Frontal cortex (tissue), 4 donors: Measurements from ENCODE around the gene GRB2. TPM values are rescaled to one million over a fixed set of nuclear protein-coding genes. Genes with fewer than 3 reads are reported as not detected.
"Not testable (repeated sequence)": the region's sequence is repeated elsewhere in the genome, so short reads cannot be mapped to it uniquely, and the experiment has no call there.

Experiments used
- DNase-seq, 2 donors: peaks; one replicate each; pipeline ENCODE4 v3.0.0; 2012; ENCODE audit warnings: low spot score in 2 of 2
- FAIRE-seq: peaks from 2 replicates; lab custom pipeline; 2012; peaks lifted over from hg19 to GRCh38; lab: Jason Lieb, UNC
- total RNA-seq: library from RNA; depleted of rRNA; stranded (reverse); fragments of >200 nt; gene quantifications from one replicate; pipeline ENCODE4 v1.2.3, GENCODE V29; 2014
- donor health status: control.
- donor health status: control.
- donor health status: control.

Gene GRB2
- total RNA-seq, 1 donor from 2014 or later, result 159 TPM

GRCh38 chr17:75361996-75362395 lies 43.5 kb downstream of the GRB2 start:
- DNase-seq (no peak), FAIRE-seq (no peak)

DNA sequence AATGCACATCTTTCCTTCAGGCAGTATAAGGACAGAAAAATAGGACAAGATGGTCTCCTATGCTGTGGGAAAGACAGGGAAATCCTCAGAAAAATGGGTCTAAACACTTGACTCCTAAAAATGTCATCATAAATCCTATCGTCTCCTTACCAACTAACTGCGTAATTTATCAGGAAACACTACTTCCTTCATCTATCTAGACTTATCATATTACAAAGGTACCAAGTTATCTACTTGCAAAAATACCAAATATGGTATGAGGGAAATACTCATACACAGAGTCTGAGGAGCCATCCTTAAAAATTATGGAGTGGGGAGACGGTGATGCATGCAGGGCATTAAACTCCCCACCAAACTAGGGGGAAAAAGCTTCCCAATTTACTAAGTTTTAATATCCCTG lies 44.1 kb downstream of the GRB2 start:
- no peak for FAIRE-seq

GRCh38 chr17:75356260-75356937 lies 49.1 kb downstream of the GRB2 start:
- FAIRE-seq (no peak), DNase-seq (no peak)

More for the DNA sequence above, 44.1 kb downstream of the GRB2 start:
- DNase-seq, result no peak

GRCh38 chr17:75353176-75353575 lies 52.3 kb downstream of the GRB2 start:
- no peak for FAIRE-seq
- DNase-seq, result no peak

DNA sequence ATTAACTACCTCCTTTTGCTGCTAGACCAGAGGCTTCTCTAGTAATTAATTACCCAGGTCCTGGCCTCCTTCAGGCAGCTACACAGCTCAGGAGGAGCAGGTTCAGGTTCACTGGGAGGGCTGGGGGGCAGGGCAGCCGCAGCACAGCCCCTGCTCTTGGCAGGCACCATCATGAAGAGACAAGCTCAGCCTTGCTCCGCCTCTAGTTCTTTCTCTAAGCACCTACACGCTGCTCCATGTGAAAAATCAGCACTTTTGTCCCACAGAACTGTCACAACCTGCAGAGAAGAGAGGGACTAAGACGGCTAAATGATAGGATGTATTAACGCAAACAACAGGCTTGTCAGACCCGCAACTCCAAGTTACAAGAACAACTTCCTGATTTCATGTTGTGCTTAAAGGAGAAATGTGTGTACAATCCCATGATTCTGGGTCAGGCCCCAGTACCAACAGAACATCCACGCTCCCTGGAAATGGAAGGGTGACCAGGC lies 53.4 kb downstream of the GRB2 start:
- no peak for FAIRE-seq
- DNase-seq, result no peak

DNA sequence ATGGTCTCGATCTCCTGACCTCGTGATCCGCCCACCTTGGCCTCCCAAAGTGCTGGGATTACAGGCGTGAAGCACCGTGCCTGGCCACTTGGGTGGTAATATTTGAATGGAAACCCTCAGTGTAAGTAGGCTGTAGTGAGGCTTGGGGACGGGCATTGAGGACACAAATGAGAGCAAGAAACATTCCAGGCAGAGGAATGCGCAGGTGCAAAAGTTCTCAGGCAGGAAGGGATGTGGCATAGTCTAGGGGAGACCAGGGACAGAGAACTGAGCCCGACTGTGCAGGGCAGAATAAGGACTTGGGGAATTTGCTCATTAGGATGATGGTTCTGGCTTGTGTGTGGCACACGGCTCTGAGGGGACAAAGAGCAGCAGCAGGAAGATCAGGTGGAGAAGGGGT lies 54.8 kb downstream of the GRB2 start:
- DNase-seq (no peak), FAIRE-seq (no peak)

- DNase-seq (no peak), FAIRE-seq (no peak)
Observed at GRCh38 chr17:75350029-75350428, 55.4 kb downstream of the GRB2 start.

- DNase-seq, result no peak
- no peak for FAIRE-seq
Observed at GRCh38 chr17:75349589-75349988, 55.9 kb downstream of the GRB2 start.

- FAIRE-seq (no peak), DNase-seq (no peak)
Observed at GRCh38 chr17:75348386-75349012, 57.0 kb downstream of the GRB2 start.

DNA sequence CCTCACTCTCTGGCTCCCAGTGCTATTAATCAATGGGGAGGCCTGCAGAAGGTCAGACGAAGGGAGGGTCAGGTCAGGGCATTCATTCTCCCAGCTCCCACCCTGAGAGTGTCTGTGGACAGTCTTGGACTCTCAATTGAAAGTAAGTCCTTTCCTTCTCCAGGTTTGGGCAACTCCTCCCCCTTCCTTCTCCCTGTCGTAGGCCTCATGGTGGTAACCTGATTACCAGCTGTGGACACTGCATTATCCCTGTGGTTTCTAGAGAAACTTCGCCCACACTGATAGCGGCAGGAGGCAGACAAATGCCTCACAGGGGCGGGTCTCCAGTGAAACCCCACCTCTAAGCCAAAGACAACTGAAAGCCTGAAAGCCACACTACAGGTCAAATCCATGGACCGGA lies 58.6 kb downstream of the GRB2 start:
- DNase-seq (no peak), FAIRE-seq (no peak)

DNA sequence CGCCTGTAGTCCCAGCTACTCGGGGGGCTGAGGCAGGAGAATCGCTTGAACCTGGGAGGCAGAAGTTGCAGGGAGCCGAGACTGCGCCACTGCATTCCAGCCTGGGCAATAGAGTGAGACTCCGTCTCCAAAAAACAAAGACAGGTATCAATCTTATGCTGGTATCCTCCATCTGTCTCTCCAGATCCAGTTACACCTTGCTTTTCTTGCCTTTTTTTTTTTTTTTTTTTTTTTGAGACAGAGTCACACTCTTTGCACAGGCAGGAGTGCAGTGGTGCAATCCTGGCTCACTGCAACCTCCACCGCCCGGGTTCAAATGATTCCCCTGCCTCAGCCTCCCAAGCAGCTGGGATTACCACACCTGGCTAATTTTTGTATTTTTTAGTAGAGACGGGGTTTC lies 59.1 kb downstream of the GRB2 start:
- FAIRE-seq, DNase-seq: not testable (repeated sequence)

DNA sequence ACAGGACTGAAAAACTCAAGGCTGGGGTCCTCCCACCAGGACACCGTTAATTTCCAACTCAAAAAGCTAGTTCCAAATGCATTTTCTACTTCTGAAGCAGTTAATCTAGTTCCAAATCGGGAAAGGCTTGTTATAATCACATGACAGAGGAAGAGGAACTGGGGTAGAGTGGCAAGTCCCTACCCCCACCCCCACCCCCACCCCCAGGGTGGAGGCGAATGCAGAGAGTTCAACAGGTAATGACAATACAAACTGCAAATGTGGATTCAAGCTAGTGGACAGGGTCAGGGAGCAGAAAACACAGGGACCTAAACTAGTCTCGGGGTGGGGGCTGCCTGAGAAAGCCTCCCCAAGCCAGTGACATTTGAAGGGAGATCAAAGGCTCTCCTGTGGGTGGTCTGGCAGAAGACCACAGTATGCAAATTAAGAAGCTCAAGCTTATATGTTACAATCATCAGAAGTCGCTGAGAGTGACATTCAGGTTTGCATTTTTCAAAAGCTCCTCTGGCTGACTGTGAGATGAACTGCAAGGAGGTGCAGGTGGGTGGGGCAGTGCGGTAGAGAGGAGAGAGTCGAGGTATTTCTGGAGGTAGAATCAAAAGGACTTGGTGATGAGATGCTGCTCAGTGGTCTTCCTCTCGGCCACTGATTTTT lies 59.8 kb downstream of the GRB2 start:
- DNase-seq (no peak), FAIRE-seq (no peak)

DNA sequence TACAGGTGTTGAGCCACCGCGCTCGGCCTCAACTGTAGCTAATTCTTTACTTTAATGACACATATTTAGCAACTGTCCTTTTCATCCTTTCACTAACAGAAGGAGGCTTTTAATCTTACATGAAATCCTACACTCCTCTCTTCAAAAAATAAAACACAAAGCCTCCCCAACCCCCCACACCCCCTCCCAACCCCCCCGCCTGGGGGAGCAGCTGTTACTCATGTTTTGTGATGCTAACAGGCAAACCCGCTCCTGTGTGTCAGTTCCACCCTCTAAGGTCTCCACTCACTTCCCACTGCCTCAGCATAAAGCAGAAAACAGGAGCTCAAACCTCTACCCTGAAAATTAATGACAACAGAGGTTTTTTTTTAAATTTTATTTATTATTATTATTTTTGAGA lies 60.8 kb downstream of the GRB2 start:
- no peak for FAIRE-seq
- DNase-seq, result no peak

DNA sequence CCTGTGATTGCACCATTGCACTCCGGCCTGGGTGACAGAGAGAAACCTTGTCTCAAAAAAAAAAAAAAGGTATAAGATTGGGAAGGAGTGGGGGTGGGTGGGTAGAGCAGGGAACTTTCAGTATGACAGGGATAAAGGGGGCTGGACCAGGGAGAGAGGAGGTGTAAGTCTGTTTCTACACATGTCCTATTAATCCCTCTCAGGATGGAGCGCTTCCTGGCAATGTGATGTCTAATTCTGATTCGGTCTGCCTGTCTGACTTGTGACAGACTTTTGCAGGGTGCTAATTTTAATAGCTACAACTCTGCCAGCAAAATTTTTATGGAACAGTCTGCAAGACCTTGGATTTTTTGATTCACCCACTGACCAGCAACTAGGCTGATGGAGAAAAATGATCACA lies 62.5 kb downstream of the GRB2 start:
- FAIRE-seq (no peak), DNase-seq (peak in 1 of 2 donors; percentile 14)

DNA sequence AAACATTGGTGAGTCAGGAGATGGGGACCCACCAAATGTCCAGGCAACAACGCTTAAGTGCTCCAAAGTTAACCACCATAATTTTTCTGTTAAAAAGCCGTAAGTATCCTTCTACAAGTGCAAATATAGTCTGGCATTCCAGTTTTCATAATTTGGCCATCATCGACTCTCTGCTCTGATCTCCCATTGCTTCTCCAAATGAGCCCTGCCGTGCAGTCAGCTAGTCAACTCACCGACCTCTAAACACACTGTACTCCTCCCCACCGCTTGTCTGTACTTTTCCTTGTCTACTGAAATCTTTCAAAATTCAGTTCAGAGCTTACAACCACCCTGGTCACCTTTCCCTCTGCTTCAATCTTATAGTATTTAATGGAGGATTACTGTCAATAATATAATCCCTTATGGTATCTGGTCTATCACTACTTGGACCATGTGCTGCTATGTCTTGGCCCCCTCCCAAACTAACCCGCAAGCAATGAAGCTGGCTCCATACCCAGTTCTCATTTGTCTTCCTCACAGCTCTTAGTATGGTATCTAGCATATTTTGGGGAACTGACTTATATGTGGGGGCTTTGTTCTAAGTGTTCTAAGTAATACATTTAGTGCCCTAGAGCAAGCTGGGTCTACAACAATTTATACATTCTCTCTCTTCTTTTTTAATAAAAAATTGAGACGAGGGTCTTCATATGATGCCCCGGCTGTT lies 63.5 kb downstream of the GRB2 start:
- DNase-seq (no peak), FAIRE-seq (no peak)

DNA sequence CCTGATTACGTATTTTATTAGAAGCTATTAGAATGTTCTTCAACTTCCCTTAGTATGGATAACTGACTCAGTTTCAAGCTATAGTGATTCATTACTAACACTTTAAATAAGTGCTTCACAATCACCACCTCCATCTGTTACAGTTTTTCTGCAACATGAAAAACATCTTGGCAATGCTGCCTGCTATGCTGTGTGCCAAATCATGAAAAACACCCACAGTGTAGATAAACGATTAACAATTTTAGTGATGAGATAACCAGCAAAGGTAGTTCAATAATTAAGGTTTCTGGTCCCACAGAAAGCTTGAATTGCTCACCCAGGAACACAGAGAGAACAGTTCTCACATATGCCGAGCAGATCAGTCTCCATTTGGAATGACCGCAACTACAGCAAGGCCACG lies 64.8 kb downstream of the GRB2 start:
- FAIRE-seq, result no peak
- DNase-seq, result no peak

DNA sequence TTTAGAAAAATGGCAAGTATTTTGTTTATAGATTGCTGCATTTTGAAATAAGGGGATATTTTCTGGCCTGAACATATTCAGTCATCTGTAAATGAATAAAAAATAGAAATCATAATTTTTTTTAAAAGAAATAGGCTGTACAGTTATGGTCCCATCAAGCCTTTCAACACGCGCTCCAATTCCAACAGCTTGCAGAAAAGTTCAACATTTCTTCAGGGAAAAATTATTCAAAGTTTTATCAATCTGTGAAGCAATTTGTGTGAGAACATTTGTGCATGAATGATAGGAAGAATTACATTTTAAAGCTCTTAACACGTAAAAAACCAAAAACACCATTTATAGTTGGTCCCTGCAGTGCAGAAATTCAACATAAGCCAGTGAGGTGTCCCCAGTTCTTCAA lies 65.5 kb downstream of the GRB2 start:
- FAIRE-seq (no peak), DNase-seq (no peak)

DNA sequence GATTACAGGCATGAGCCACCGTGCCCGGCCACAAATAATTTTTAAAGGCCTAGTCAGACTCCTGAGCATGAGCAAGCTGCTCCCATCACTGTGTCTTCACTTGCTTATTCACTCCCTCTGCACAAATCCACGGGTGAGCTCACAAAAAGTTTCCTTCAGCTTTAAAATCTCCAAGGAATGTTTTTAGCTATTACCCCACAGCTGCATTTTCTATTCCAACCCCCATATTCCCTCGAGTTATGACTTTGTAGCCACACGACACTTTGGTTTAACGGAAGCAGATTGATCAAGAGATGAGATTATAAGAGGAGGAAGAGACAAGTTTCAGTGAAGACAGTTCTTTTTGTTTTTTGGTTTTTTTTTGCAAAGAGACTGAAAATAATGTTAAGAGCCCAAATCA lies 67.1 kb downstream of the GRB2 start:
- FAIRE-seq, result no peak

DNA sequence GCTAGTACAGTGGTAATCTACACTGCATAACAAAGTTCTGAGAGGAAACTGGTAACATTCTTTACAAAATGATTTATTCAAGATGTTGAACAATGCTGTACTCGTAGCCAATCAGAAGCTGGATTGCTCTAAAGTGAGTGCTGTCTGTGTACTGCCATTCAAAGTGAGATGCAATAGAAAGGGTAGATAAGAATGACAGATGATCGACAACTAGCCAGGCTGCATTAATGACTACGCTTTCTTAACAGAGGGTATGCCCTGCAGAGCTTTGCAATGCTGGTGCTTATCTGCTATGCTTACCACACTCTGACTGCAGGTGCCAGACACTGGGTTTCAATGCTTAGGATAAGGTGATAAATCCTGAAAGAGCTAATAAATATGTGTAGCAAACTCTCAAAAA lies 70.2 kb downstream of the GRB2 start:
- DNase-seq, result no peak
- FAIRE-seq, result no peak

More for the DNA sequence above, 67.1 kb downstream of the GRB2 start:
- no peak for DNase-seq

DNA sequence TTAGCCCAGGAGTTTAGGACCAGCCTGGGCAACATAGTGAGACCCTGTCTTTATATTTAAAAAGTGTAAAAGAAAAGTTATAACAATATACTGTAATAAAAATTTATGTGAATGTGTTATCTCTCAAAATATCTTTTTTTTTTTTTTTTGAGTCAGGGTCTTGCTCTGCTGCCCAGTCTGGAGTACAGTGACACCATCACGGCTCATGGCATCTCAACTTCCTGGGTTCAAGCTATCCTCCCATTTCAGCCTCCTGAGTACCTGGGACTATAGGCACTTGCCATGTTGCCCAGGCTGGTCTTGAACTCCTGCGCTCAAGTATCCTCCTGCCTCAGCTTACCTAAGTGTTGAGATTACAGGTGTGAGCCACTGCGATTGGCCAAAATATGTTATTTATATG lies 70.8 kb downstream of the GRB2 start:
- DNase-seq (no peak), FAIRE-seq (no peak)

DNA sequence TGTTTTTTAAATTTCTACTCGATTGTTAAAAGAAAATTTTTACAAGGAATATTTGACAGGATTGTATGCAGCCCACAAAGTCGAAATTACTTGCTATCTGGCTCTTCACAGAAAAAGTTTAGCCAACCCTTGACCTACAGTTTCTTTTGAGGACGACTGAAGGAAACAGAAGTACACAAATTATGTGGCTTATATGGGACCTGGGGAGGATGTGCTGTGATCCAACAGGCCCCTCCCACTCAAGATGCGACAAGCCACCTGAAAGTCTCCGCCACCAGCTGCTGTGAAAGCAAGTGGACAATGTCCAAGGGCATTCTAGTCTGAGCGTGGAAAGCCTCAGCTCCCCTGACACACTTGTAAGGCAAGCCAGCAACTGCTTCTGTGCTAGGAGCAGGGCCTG lies 73.8 kb downstream of the GRB2 start:
- no peak for DNase-seq
- FAIRE-seq, result no peak
